RWPE2 (cell line): Measurements from ENCODE around the gene ARFGAP3.

Experiments used
- ATAC-seq: fragments of 200-7000 bp; cut with Tn5 transposase; 3 replicates; pipeline ENCODE4 v1.9.1; 2021; ENCODE audit warnings: low read depth
- DNase-seq: peaks from one replicate; pipeline ENCODE4 v3.0.0-alpha.2; 2020; ENCODE audit warnings: low spot score
- H3K27ac ChIP-seq: fragments of 450-650 bp; 2 replicates; pipeline ENCODE4 v1.5.1; 2017; ENCODE audit warnings: mild to moderate bottlenecking; ENCODE audit not compliant: poor library complexity, severe bottlenecking
- H3K27me3 ChIP-seq: fragments of 250-450 bp; sonication (Bioruptor Pico); 2 replicates; pipeline ENCODE4 v1.5.1; 2021; ENCODE audit warnings: mild to moderate bottlenecking, moderate library complexity; ENCODE audit not compliant: insufficient read depth, poor library complexity, severe bottlenecking
- H3K36me3 ChIP-seq: fragments of 250-450 bp; sonication (Bioruptor Pico); 2 replicates; pipeline ENCODE4 v1.5.1; 2020; ENCODE audit warnings: low read depth, mild to moderate bottlenecking, moderate library complexity
- H3K4me1 ChIP-seq: fragments of 250-450 bp; sonication (Bioruptor Pico); 2 replicates; pipeline ENCODE4 v1.5.1; 2021; ENCODE audit warnings: mild to moderate bottlenecking, moderate library complexity; ENCODE audit not compliant: insufficient read depth, poor library complexity, severe bottlenecking
- H3K4me3 ChIP-seq: fragments of 250-450 bp; sonication (Bioruptor Pico); 2 replicates; pipeline ENCODE4 v1.5.1; 2021; ENCODE audit warnings: mild to moderate bottlenecking, moderate library complexity; ENCODE audit not compliant: severe bottlenecking
- H3K9me3 ChIP-seq: fragments of 250-450 bp; sonication (Bioruptor Pico); 2 replicates; pipeline ENCODE4 v1.5.1; 2021; ENCODE audit warnings: mild to moderate bottlenecking, moderate library complexity; ENCODE audit not compliant: severe bottlenecking
- TF ChIP-seq, protein P1 (sequence below): fragments of 450-650 bp; IDR thresholded peaks from one replicate; pipeline ENCODE4 v1.5.1; 2017; ENCODE audit warnings: mild to moderate bottlenecking, moderate library complexity; ENCODE audit not compliant: poor library complexity, severe bottlenecking

Gene ARFGAP3

DNA sequence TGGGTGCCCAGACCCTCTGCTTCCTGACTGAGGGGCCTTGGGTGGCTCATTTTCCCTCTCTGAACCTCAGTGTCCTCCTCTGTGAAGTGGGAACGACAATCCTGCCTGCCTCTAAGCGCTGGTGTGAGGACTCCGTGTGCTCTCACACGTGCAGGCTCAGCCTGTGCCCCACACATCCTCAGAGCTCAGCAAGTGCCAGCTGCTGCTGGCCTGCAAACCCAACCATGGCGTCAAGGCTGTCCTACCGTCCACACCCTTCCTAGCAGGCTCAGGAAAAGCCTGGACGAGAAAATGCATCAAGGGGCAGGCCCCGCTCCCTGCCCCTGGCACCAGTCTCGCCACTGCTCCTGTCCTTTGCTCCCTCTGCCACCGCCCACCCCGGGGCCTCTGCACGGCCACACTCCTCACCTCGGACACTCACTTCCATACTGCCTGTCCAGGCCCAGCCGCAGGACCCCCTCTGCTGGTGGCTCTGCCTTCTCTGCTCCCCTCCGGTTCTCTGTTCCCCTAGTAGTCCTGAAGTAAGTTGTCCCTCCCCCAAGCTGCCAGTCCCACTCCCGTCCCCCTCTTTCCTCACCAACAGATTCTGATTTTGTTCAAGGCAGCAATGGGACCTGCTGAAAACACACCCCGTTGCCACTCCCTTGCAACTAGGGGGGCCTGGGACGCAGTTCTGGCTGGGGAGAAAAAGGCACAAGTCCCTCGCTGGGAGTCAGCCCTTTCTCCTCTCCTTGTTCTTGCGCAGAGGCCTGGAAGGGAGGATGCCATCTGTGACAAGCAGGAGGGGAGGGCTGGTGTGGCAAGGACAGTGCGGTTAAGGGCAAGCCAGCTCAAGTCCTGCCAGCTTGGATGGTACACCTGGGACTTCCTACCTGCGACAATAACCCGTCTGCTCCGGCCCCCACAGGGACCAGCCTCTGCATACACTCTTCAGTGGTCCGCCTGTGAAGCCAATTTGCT, 62.2 kb downstream of the ARFGAP3 start:
- DNase-seq = no peak

DNA sequence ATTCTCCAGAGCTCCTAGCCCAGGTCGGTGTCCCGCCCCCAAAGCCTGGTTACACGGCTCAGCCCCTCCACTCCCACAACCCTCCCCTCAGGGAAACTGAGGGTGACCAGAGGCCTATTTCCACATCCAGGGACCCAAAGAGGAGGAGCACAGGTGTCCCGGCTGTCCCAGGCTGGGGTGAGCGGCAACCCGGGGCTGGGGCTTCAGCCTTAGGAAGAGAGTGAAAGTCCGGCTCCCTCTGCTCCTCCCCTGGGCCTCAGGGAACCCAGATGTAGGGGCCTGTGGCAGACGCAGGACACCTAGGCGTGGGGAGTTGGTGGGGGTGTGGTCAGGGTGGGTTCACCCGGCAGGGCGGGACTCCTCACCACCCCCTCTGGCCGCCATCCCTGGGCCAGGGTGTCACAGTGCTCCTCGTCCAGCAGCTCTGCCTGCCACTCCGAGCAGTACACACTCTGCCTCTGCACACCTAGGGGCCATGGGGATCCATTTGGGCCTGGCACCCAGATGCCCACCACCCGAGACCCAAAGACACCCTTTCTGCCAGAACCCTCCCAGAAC, 63.1 kb downstream of the ARFGAP3 start:
- DNase-seq (no peak), ATAC-seq (no peak)
- Histone ChIP-seq H3K9me3 (no peaks in the 10 kb centered on the region), H3K4me1 (no peaks in the 10 kb centered on the region), H3K4me3 (no peak overlapping the region), H3K27me3 (no peaks in the 10 kb centered on the region), H3K27ac (no peak overlapping the region), H3K36me3 (peaks cover 18% of the 10 kb centered on the region)
- TF ChIP-seq, protein P1, sequence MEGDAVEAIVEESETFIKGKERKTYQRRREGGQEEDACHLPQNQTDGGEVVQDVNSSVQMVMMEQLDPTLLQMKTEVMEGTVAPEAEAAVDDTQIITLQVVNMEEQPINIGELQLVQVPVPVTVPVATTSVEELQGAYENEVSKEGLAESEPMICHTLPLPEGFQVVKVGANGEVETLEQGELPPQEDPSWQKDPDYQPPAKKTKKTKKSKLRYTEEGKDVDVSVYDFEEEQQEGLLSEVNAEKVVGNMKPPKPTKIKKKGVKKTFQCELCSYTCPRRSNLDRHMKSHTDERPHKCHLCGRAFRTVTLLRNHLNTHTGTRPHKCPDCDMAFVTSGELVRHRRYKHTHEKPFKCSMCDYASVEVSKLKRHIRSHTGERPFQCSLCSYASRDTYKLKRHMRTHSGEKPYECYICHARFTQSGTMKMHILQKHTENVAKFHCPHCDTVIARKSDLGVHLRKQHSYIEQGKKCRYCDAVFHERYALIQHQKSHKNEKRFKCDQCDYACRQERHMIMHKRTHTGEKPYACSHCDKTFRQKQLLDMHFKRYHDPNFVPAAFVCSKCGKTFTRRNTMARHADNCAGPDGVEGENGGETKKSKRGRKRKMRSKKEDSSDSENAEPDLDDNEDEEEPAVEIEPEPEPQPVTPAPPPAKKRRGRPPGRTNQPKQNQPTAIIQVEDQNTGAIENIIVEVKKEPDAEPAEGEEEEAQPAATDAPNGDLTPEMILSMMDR = no peak

More for the DNA sequence above, 62.2 kb downstream of the ARFGAP3 start:
- Histone ChIP-seq H3K9me3 (no peaks in the 10 kb centered on the region), H3K27ac (no peak overlapping the region), H3K4me3 (no peak overlapping the region), H3K36me3 (peaks cover 26% of the 10 kb centered on the region), H3K27me3 (no peaks in the 10 kb centered on the region), H3K4me1 (no peaks in the 10 kb centered on the region)
- TF ChIP-seq, protein P1 = no peak
- no peak; the same call in 2 of the 3 replicates for ATAC-seq

DNA sequence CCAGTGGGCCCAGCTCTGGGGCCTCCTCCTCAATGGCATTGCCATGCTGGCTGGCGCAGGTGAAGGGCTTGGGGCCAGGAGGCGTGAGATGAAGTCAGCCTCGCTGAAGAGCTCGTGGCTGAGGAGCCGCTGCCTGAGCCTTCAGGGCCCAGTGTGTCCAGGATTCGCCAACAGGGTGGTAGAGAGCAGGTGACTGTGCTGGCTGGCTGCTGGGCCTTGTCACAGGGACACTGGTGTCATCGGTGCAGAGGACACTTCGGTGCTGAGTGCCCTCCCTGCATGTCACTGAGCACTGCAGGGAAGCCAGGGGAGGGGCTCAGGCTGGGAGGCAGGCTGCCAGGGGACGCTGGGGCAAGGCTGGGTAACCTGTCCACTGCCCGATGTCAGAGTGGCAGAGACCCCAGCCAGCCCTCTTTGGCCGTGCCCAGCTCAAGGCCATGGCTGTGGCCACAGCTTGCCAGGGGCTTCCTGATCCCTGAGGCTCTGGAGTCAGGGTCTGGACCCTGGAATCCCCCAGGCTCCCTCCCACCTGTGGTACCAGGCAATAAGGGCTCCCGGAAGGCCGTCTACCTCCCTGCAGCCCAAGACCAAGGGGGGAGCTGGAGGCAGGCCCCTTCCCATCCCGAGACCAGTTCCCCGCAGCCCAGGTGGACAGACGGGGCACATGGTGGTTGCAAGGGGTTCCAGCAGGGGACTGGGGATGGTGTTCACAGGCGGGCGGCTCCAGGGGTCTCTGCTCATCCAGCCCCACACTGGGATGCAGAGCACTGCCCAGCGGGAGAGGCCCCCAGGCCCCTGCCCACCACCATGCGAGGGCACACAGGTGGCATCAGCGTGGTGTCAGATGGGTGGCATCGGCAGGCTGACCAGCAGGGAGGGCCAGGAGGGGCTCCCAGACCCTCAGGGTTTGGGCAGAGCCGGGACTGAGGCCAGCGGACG, 63.9 kb downstream of the ARFGAP3 start:
- Histone ChIP-seq H3K4me3 (no peak overlapping the region), H3K9me3 (no peaks in the 10 kb centered on the region), H3K4me1 (no peaks in the 10 kb centered on the region), H3K27ac (no peak overlapping the region), H3K36me3 (peaks cover 12% of the 10 kb centered on the region), H3K27me3 (no peaks in the 10 kb centered on the region)
- TF ChIP-seq, protein P1 = no peak
- ATAC-seq = no peak; the same call in 2 of the 3 replicates
- DNase-seq = no peak

DNA sequence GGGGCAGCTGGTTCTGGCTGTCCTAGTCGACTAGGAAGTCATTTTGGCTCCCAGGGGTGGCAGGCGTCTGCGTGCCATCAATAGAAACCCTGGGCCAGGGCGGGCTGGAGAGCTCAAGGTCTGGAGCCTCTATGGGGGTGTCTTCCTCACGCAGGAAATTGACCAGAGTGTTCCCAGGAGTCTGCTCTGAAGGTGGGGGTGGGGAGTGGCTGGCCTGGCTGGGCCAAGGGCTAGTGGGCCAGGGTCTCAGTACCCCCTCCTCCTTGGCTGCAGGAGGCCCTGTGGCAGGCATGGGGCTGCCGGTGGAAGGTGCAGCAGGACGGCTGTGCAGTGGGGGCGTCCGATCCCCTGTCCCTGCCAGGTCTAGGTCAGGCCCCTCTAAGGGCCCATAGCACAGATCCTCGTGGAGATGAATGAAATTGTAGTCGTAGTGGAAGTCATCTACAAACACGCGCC, 64.6 kb downstream of the ARFGAP3 start:
- Histone ChIP-seq H3K4me1 (no peaks in the 10 kb centered on the region), H3K27ac (no peak overlapping the region), H3K36me3 (peaks cover 10% of the 10 kb centered on the region), H3K4me3 (no peak overlapping the region), H3K27me3 (no peaks in the 10 kb centered on the region), H3K9me3 (no peaks in the 10 kb centered on the region)
- ATAC-seq (no peak), DNase-seq (no peak)
- TF ChIP-seq, protein P1 = no peak
